ENCODE data around the gene KLHL21. TPM values are rescaled to one million over a fixed set of nuclear protein-coding genes. Genes with fewer than 3 reads are reported as not detected.
"Not testable (repeated sequence)": the region's sequence is repeated elsewhere in the genome, so short reads cannot be mapped to it uniquely, and the experiment has no call there.

Gene KLHL21
- total RNA-seq, 2 donors from 2014 or later, result 142 to 156 TPM

GRCh38 chr1:6600410-6601048 lies 2.1 kb downstream of the KLHL21 start:
- H3K36me3 ChIP-seq, result peaks cover 32% of the 10 kb centered on the region
- no peaks in the 10 kb centered on the region for H3K27me3 ChIP-seq (replicated peaks; ENCODE audit: insufficient read depth)
- peaks cover 46 to 59% of the 10 kb centered on the region in 2 donors for H3K4me1 ChIP-seq (ENCODE audit: control insufficient read depth in 1 of 2, low read depth in 2 of 2)
- H3K27ac ChIP-seq, result peak overlapping the region; percentile 99
- H3K4me3 ChIP-seq, result peak overlapping the region; percentile 93
- TF ChIP-seq CTCF (IDR thresholded peaks at IDR 0.05), result no peak
- H3K9me3 ChIP-seq, result no peaks in the 10 kb centered on the region
- ATAC-seq (ENCODE audit: insufficient number of reproducible peaks, low FRiP score, low read depth) (no peak), DNase-seq (ENCODE audit: low spot score) (no peak)

- H3K27ac ChIP-seq, result peak overlapping the region; percentile 99
- ATAC-seq (ENCODE audit: insufficient number of reproducible peaks, low FRiP score, low read depth); H3K9me3 ChIP-seq; H3K27me3 ChIP-seq (replicated peaks; ENCODE audit: insufficient read depth); DNase-seq (ENCODE audit: low spot score): not testable (repeated sequence)
- peak overlapping the region; percentile 93 for H3K4me3 ChIP-seq
- H3K4me1 ChIP-seq (ENCODE audit: control insufficient read depth in 1 of 2, low read depth in 2 of 2), result peaks cover 42 to 55% of the 10 kb centered on the region in 2 donors
- peaks cover 37% of the 10 kb centered on the region for H3K36me3 ChIP-seq
Measured at GRCh38 chr1:6599991-6600390, 2.7 kb downstream of the KLHL21 start.

GRCh38 chr1:6599141-6599975 lies 3.3 kb downstream of the KLHL21 start:
- H3K9me3 ChIP-seq, result no peaks in the 10 kb centered on the region
- no peak for TF ChIP-seq CTCF (IDR thresholded peaks at IDR 0.05)
- H3K27me3 ChIP-seq (replicated peaks; ENCODE audit: insufficient read depth), result no peaks in the 10 kb centered on the region
- H3K27ac ChIP-seq, result peak overlapping the region; percentile 34 to 51
- H3K4me3 ChIP-seq, result peak overlapping the region; percentile 93
- DNase-seq (ENCODE audit: low spot score) (no peak), ATAC-seq (ENCODE audit: insufficient number of reproducible peaks, low FRiP score, low read depth) (no peak)
- peaks cover 44% of the 10 kb centered on the region for H3K36me3 ChIP-seq
- H3K4me1 ChIP-seq (ENCODE audit: control insufficient read depth in 1 of 2, low read depth in 2 of 2), result peaks cover 36 to 49% of the 10 kb centered on the region in 2 donors

- no peak for ATAC-seq (ENCODE audit: insufficient number of reproducible peaks, low FRiP score, low read depth)
- TF ChIP-seq CTCF (IDR thresholded peaks at IDR 0.05), result no peak
- H3K27ac ChIP-seq, result peak overlapping the region; percentile 25 to 51
- H3K36me3 ChIP-seq, result peaks cover 60% of the 10 kb centered on the region
- no peak for DNase-seq (ENCODE audit: low spot score)
- H3K27me3 ChIP-seq (replicated peaks; ENCODE audit: insufficient read depth), result no peaks in the 10 kb centered on the region
- peak overlapping the region; percentile 93 for H3K4me3 ChIP-seq
- no peaks in the 10 kb centered on the region for H3K9me3 ChIP-seq
- H3K4me1 ChIP-seq (ENCODE audit: control insufficient read depth in 1 of 2, low read depth in 2 of 2), result peaks cover 43 to 59% of the 10 kb centered on the region in 2 donors
Measured at GRCh38 chr1:6597777-6598131, 4.9 kb downstream of the KLHL21 start.

GRCh38 chr1:6596886-6597776 lies 5.5 kb downstream of the KLHL21 start:
- Histone ChIP-seq H3K9me3 (no peaks in the 10 kb centered on the region), H3K27ac (peak overlapping the region; percentile 25 to 51), H3K4me3 (peak overlapping the region; percentile 93), H3K4me1 (ENCODE audit: control insufficient read depth in 1 of 2, low read depth in 2 of 2) (peaks cover 50 to 65% of the 10 kb centered on the region in 2 donors), H3K27me3 (replicated peaks; ENCODE audit: insufficient read depth) (no peaks in the 10 kb centered on the region), H3K36me3 (peaks cover 64% of the 10 kb centered on the region)
- no peak for ATAC-seq (ENCODE audit: insufficient number of reproducible peaks, low FRiP score, low read depth)
- DNase-seq (ENCODE audit: low spot score), result no peak
- no peak for TF ChIP-seq CTCF (IDR thresholded peaks at IDR 0.05)
